Neural cell (in vitro differentiated cells): ENCODE results near the gene REL. TPM values are rescaled to one million over a fixed set of nuclear protein-coding genes. Genes with fewer than 3 reads are reported as not detected.

Experiments used
- H2AFZ ChIP-seq: fragments of 200-600, 300-800 bp; sonication (generic), shearing (Covaris generic); 2 replicates; pipeline ENCODE4 v1.6.0; 2014; ENCODE audit warnings: low read depth, mild to moderate bottlenecking, antibody characterized with exemption, low read length, moderate library complexity
- H3F3A ChIP-seq: fragments of 200-600 bp; shearing (Covaris generic); 2 replicates; pipeline ENCODE4 v1.6.1; 2016; ENCODE audit warnings: mild to moderate bottlenecking, moderate library complexity, mixed read lengths, antibody characterized with exemption, low read length; ENCODE audit not compliant: insufficient read depth, poor library complexity, severe bottlenecking
- H3K27ac ChIP-seq: fragments of 200-600, 300-800 bp; sonication (generic), shearing (Covaris generic); 2 replicates; pipeline ENCODE4 v1.5.1; 2014; ENCODE audit warnings: mild to moderate bottlenecking, low read length, moderate library complexity
- H3K27me3 ChIP-seq: fragments of 300-800, 200-600 bp; sonication (generic), shearing (Covaris generic); 2 replicates; pipeline ENCODE4 v1.6.0; 2014; ENCODE audit warnings: mild to moderate bottlenecking, low read depth, low read length, moderate library complexity; ENCODE audit not compliant: insufficient read depth
- H3K36me3 ChIP-seq: fragments of 300-800, 200-600 bp; sonication (generic), shearing (Covaris generic); 2 replicates; pipeline ENCODE4 v1.5.1; 2014; ENCODE audit warnings: mild to moderate bottlenecking, antibody characterized with exemption, low read length, moderate library complexity; ENCODE audit not compliant: insufficient read depth
- H3K4me2 ChIP-seq: fragments of 300-800, 200-600 bp; sonication (generic), shearing (Covaris generic); 2 replicates; pipeline ENCODE4 v1.6.0; 2014; ENCODE audit warnings: mild to moderate bottlenecking, low read length
- H3K4me3 ChIP-seq: fragments of 300-800, 200-600 bp; sonication (generic), shearing (Covaris generic); 2 replicates; pipeline ENCODE4 v1.5.1; 2014; ENCODE audit warnings: mild to moderate bottlenecking, low read length, moderate library complexity
- H3K79me2 ChIP-seq: fragments of 200-600 bp; shearing (Covaris generic); replicated peaks from 2 replicates; pipeline ENCODE4 v1.6.0; 2014; ENCODE audit warnings: mild to moderate bottlenecking, low read length, moderate library complexity; ENCODE audit not compliant: insufficient read depth
- H3K9ac ChIP-seq: fragments of 300-800, 200-600 bp; sonication (generic), shearing (Covaris generic); 2 replicates; pipeline ENCODE4 v1.6.1; 2016; ENCODE audit warnings: mild to moderate bottlenecking, low read length, mixed read lengths
- H3K9me2 ChIP-seq: fragments of 200-600 bp; shearing (Covaris generic); 2 replicates; pipeline ENCODE4 v1.6.1; 2016; ENCODE audit warnings: mild to moderate bottlenecking, low read length, mixed read lengths; ENCODE audit not compliant: insufficient read depth
- H3K9me3 ChIP-seq: fragments of 200-600, 300-800 bp; sonication (generic), shearing (Covaris generic); 2 replicates; pipeline ENCODE4 v1.6.1; 2016; ENCODE audit warnings: mild to moderate bottlenecking, mixed run types, low read length, moderate library complexity, mixed read lengths
- H4K20me1 ChIP-seq: fragments of 200-600 bp; shearing (Covaris generic); 2 replicates; pipeline ENCODE4 v1.6.1; 2016; ENCODE audit warnings: mild to moderate bottlenecking, mixed run types; ENCODE audit not compliant: insufficient read depth
- EP300 ChIP-seq: fragments of 450-650 bp; conservative IDR thresholded peaks from 2 replicates; pipeline ENCODE4 v1.6.1; 2014; ENCODE audit warnings: antibody characterized with exemption, mild to moderate bottlenecking, moderate library complexity; ENCODE audit not compliant: poor library complexity, severe bottlenecking
- EZH2 ChIP-seq: fragments of 200-600, 300-800 bp; shearing (Covaris generic), sonication (generic); IDR thresholded peaks from 2 replicates; pipeline ENCODE4 v1.6.1; 2014; ENCODE audit warnings: antibody characterized with exemption, low read length, borderline replicate concordance, mild to moderate bottlenecking; ENCODE audit not compliant: insufficient read depth, poor library complexity, severe bottlenecking
- MXI1 ChIP-seq: fragments of 450-650 bp; conservative IDR thresholded peaks from 2 replicates; pipeline ENCODE4 v1.6.1; 2014; ENCODE audit warnings: antibody characterized with exemption, mild to moderate bottlenecking; ENCODE audit not compliant: poor library complexity, severe bottlenecking
- POLR2AphosphoS5 ChIP-seq: IDR thresholded peaks from 2 replicates; pipeline ENCODE4 v1.6.1; 2012
- RAD21 ChIP-seq: fragments of 450-650 bp; conservative IDR thresholded peaks from 2 replicates; pipeline ENCODE4 v1.6.1; 2014; ENCODE audit warnings: antibody characterized with exemption, mild to moderate bottlenecking, moderate library complexity
- SMC3 ChIP-seq: fragments of 450-650 bp; conservative IDR thresholded peaks from 2 replicates; pipeline ENCODE4 v1.6.1; 2014; ENCODE audit warnings: antibody characterized with exemption, mild to moderate bottlenecking, moderate library complexity; ENCODE audit not compliant: poor library complexity
- TAF1 ChIP-seq: IDR thresholded peaks from 2 replicates; pipeline ENCODE4 v1.6.1; 2012; ENCODE audit warnings: low read depth
- polyA plus RNA-seq: library from polyadenylated mRNA; depleted of rRNA; stranded (reverse); fragments of >200 nt; gene quantifications from 2 replicates; pipeline ENCODE4 v1.2.3, GENCODE V29; 2014
- TF ChIP-seq, protein P1 (sequence below): IDR thresholded peaks from 2 replicates; pipeline ENCODE4 v1.6.1; 2012; ENCODE audit warnings: borderline replicate concordance
- TF ChIP-seq, protein P2 (sequence below): fragments of 450-650 bp; IDR thresholded peaks from 2 replicates; pipeline ENCODE4 v1.5.1; 2014; ENCODE audit warnings: antibody characterized with exemption, mild to moderate bottlenecking, moderate library complexity; ENCODE audit not compliant: poor library complexity, severe bottlenecking

REL gene
- polyA plus RNA-seq, 1 donor from 2014 or later = 1.9 TPM

DNA sequence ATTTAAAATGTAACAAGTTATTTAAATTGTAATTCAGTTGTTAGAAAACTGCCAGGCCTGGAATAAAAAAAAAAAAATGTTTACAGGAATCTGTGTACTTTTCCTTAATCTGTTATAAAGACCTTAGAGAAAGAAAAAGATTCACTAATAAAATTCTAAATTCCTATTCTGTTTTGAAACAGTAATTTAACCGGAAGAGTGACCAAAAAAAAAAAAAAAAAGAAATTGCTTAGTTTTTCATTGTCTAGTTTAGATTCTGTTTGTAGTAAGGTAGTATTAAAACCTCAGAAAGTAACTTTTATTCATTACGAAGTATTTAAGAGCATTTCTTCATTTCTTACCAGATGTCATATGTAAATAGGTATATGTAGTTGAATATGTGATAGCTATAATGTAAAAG lies 2.5 kb downstream of the REL start:
- no peaks in the 10 kb centered on the region for H3K9me3 ChIP-seq
- no peaks in the 10 kb centered on the region for H4K20me1 ChIP-seq
- H3K27ac ChIP-seq = no peak overlapping the region
- H3K27me3 ChIP-seq = no peaks in the 10 kb centered on the region
- H3K4me2 ChIP-seq = peak overlapping the region; percentile 4
- TF ChIP-seq SMC3 (no peak), EZH2 (no peak), TAF1 (no peak), MXI1 (no peak), EP300 (no peak), RAD21 (no peak), POLR2AphosphoS5 (no peak)
- TF ChIP-seq, protein P1, sequence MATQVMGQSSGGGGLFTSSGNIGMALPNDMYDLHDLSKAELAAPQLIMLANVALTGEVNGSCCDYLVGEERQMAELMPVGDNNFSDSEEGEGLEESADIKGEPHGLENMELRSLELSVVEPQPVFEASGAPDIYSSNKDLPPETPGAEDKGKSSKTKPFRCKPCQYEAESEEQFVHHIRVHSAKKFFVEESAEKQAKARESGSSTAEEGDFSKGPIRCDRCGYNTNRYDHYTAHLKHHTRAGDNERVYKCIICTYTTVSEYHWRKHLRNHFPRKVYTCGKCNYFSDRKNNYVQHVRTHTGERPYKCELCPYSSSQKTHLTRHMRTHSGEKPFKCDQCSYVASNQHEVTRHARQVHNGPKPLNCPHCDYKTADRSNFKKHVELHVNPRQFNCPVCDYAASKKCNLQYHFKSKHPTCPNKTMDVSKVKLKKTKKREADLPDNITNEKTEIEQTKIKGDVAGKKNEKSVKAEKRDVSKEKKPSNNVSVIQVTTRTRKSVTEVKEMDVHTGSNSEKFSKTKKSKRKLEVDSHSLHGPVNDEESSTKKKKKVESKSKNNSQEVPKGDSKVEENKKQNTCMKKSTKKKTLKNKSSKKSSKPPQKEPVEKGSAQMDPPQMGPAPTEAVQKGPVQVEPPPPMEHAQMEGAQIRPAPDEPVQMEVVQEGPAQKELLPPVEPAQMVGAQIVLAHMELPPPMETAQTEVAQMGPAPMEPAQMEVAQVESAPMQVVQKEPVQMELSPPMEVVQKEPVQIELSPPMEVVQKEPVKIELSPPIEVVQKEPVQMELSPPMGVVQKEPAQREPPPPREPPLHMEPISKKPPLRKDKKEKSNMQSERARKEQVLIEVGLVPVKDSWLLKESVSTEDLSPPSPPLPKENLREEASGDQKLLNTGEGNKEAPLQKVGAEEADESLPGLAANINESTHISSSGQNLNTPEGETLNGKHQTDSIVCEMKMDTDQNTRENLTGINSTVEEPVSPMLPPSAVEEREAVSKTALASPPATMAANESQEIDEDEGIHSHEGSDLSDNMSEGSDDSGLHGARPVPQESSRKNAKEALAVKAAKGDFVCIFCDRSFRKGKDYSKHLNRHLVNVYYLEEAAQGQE = no peak
- TF ChIP-seq, protein P2, sequence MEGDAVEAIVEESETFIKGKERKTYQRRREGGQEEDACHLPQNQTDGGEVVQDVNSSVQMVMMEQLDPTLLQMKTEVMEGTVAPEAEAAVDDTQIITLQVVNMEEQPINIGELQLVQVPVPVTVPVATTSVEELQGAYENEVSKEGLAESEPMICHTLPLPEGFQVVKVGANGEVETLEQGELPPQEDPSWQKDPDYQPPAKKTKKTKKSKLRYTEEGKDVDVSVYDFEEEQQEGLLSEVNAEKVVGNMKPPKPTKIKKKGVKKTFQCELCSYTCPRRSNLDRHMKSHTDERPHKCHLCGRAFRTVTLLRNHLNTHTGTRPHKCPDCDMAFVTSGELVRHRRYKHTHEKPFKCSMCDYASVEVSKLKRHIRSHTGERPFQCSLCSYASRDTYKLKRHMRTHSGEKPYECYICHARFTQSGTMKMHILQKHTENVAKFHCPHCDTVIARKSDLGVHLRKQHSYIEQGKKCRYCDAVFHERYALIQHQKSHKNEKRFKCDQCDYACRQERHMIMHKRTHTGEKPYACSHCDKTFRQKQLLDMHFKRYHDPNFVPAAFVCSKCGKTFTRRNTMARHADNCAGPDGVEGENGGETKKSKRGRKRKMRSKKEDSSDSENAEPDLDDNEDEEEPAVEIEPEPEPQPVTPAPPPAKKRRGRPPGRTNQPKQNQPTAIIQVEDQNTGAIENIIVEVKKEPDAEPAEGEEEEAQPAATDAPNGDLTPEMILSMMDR = no peak
- H2AFZ ChIP-seq = no peak overlapping the region
- no peak overlapping the region for H3K9ac ChIP-seq
- peak overlapping the region; percentile 92 for H3K4me3 ChIP-seq
- H3K79me2 ChIP-seq = peaks cover 24% of the 10 kb centered on the region
- H3K9me2 ChIP-seq = no peaks in the 10 kb centered on the region
- no peaks in the 10 kb centered on the region for H3F3A ChIP-seq
- no peaks in the 10 kb centered on the region for H3K36me3 ChIP-seq

GRCh38 chr2:60884800-60885199 lies 3.4 kb downstream of the REL start:
- Histone ChIP-seq H3K9me3 (no peaks in the 10 kb centered on the region), H3F3A (no peaks in the 10 kb centered on the region), H3K36me3 (no peaks in the 10 kb centered on the region), H2AFZ (no peak overlapping the region), H4K20me1 (no peaks in the 10 kb centered on the region), H3K4me3 (peak overlapping the region; percentile 9), H3K9me2 (no peaks in the 10 kb centered on the region), H3K79me2 (peaks cover 24% of the 10 kb centered on the region), H3K27ac (no peak overlapping the region), H3K4me2 (peak overlapping the region; percentile 1), H3K27me3 (no peaks in the 10 kb centered on the region), H3K9ac (no peak overlapping the region)
- TF ChIP-seq TAF1 = no peak
- no peak for TF ChIP-seq RAD21

DNA sequence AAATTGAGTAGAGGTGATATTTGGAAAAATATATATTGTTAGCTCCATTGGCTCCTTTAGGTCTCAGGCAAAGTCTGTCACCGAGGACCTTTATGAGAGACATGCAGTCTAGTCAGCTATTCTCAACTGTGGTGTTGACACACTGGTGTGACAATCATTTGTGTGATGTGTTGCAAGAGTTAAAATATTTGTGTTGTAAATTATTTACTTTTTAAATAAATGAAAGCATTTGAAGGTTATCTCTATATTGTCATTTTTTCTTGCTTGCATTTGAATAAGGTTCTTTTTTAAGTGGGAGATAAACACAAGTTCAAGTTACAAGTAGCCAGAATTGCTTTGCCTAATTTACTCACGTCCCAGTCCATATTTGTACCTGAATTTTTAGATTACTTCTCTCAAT lies 4.3 kb downstream of the REL start:
- Histone ChIP-seq H3K27ac (no peak overlapping the region), H4K20me1 (no peaks in the 10 kb centered on the region), H2AFZ (no peak overlapping the region), H3K9me3 (no peaks in the 10 kb centered on the region), H3K79me2 (peaks cover 24% of the 10 kb centered on the region), H3F3A (no peaks in the 10 kb centered on the region), H3K9ac (no peak overlapping the region), H3K4me3 (no peak overlapping the region), H3K9me2 (no peaks in the 10 kb centered on the region), H3K4me2 (no peak overlapping the region), H3K36me3 (no peaks in the 10 kb centered on the region), H3K27me3 (no peaks in the 10 kb centered on the region)
- TF ChIP-seq EZH2 (no peak), EP300 (no peak), POLR2AphosphoS5 (no peak), MXI1 (no peak)
- TF ChIP-seq, protein P1 = no peak
